ENCODE measurements around the gene RBMS2.

RBMS2 gene

GRCh38 chr12:56589783-56590182, 68.2 kb downstream of the RBMS2 start:
- no peak for DNase-seq

DNA sequence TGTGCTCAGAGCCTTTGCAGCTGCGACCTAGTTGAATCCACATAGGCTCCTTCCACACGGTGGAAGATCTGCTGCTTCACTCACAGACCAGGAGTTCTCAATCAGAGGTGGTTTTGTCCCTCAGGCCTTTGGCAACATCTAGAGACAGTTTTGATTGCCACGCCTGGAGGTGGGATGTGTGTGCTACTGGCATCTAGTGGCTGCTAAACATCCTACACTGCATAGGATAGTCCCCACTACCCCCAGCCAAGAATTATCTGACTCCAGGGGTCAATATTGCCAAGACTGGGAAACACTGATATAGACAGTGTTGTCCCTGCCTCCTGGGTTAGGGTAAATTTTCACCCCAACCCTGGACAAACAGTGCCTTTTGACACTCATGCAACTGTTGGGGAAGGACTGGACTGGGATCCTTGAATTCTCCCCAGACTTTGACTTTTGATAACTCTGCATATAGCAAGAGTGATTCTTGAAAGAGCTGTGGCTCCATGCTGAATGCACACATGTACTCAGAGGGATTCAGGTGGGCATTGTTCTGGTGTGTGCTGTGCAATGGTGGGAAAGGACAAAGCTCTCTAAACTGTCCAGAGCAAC, 68.7 kb downstream of the RBMS2 start:
- DNase-seq, result no peak

GRCh38 chr12:56591126-56591525, 69.5 kb downstream of the RBMS2 start:
- DNase-seq, result no peak

DNA sequence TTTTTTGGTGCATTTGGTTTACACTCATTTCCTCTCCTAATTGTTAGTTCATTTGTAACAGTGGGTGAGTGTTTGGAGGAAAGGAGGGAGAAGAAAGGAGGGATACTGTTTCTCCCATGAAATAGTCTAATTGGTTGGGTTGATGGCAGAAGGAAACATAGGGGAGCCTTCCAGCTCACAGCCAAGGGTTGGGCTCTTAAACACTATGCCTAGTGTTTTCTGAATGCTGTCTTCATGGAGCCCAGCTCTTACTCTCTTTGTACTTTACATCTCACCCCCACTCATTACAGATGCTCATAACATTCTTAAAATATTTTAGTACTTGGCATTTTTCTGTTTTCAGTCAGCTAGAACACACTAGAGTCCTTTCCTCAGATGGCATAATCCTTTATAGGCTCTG, 70.3 kb downstream of the RBMS2 start:
- DNase-seq, result no peak

GRCh38 chr12:56593909-56594621, 72.4 kb downstream of the RBMS2 start:
- no peak for DNase-seq

DNA sequence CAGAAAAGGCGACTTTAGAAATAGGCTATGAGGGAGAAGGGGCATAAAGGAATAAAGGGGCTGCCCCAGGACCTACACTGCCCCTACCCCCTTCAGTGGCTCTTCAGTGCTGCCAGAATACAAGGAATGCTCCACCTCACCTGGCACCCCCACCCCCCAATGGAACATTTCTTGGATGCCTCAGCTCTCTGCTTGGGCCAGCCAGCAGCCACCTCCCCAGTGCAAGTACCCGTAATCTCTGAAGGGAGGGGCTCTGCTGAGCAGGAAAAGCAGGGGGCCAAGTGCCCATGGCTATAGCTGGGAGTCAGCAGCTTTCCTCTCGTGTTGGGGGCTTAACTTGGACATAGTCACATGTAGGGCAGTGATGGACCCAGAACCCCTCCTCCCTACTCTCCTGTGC, 75.2 kb downstream of the RBMS2 start:
- no peak for DNase-seq

GRCh38 chr12:56599041-56599440, 77.4 kb downstream of the RBMS2 start:
- DNase-seq, result no peak

- no peak for DNase-seq
Measured at GRCh38 chr12:56599797-56600196, 78.2 kb downstream of the RBMS2 start.

- DNase-seq, result no peak
Measured at GRCh38 chr12:56600753-56601152, 79.1 kb downstream of the RBMS2 start.

GRCh38 chr12:56601503-56601902, 79.9 kb downstream of the RBMS2 start:
- DNase-seq, result no peak

- DNase-seq, result no peak
Measured at GRCh38 chr12:56602239-56602638, 80.6 kb downstream of the RBMS2 start.

DNA sequence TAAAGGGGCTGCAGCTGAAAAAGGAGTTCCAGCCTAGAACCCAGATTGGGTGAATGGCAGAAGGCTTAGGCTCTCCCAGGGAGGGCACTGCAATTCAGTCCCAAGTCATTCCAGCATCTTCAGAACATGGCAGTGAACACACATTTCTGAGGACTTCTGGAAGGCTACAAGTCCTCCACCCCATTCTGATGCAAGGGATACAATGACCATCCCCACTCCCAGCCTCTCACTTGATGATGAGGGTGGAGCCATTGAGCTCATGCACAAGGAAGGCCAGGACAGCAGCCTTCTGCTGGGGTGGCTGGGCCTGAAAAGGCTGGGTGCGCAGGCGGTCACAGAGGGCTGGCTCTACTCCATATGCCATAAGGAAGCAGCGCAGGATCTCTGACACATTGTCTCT, 82.7 kb downstream of the RBMS2 start:
- no peak for DNase-seq

DNA sequence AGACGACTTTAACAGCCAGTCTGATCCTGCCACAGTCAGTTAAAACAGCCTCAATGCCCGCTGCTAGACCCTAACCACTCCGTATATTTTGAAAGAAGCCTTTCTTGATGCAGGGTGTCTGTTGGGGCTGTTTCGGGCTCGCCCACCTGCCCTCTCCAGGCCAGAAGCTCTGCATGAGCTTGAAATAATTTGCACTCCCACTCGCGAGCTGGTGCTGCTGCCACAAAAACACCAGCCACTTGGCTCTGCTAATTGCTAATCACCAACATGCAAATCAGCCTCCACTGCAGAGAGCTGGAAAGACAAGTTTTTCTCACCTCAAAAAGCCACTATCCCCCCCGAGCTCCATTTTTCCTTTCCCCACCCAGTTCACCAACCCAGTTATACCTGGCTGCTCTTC, 93.0 kb downstream of the RBMS2 start:
- no peak for DNase-seq

- no peak for DNase-seq
Measured at GRCh38 chr12:56616244-56616643, 94.6 kb downstream of the RBMS2 start.

DNA sequence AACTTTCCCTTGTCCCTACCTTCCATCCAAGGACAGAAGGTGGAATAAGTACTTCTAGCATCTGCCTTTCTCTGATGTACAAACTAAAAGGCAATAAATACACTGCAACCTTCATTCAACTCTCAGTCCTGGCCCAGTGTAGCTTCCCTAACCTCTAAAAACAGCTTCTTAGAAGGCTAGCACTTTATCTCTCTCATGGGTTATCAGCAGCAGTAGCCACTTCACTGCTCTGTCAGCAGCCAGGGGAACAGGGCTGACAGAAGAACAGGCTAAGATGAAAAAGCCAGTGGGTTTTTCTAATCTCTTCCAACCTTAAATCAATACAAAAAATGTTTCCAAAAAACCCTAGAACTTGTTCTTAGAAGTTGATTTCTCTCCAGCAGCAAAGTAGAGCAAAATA, 95.3 kb downstream of the RBMS2 start:
- no peak for DNase-seq

DNA sequence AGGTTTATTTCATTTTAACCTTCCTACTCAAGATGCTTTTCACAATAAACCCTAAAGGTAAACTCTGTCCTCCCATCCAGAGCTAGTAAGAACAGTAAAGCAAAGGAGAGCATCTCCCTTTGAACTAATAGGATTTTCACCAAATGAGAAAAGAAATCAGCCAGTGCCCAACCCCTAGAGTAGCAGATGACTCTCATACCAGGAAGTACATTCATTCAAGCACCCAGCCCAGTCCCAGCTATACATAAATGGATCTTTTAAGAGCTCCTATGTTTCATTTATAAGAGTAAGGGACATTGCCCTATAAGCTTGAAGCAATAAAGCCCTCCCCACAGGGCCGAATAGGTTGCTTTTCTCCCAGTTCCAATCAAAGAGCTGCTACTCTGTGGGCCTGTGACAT, 100.9 kb downstream of the RBMS2 start:
- no peak for DNase-seq

DNA sequence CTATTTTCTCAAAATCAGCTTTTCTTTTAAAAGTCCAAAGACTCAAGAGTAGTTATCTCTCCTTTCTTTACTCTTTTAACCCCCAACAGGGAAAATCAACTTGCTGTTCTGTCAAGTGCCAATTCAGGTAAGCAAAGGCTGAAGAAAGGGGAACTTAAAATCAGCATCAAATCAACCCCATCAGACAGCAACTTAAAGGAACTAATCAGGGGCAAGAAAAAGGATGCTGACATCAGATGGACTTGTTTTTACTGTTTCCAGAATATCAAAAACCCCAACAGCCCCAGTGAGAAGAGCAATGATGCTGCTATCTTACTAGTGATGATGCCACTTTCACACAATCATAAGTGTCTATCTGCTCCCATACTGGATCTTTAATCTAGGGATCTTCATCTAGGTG, 105.1 kb downstream of the RBMS2 start:
- DNase-seq, result no peak

- no peak for DNase-seq
Measured at GRCh38 chr12:56628671-56629458, 107.2 kb downstream of the RBMS2 start.

- DNase-seq, result no peak
Measured at GRCh38 chr12:56629459-56630179, 108.0 kb downstream of the RBMS2 start.

DNA sequence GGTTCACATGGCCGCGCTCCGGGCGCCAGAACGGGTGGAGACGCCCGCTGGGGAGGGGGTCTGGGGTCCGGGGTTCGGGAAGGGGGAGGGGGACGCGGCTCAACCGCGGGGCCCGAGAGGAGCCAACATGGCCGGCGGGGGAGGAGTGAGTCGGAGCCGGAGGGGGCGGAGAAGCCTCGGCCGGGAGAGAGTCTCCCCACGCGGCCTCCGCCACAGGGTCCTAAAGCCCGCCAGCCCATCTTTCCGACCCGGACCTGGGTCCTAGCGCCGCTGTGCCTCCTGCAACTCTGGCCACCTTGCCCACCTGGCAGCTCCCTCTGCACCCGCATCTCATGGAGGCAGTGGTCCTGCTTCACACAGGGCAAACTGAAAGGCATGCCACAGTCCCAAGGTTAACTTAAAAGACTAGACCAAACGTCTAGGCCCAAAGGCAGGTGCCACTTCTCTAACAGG, 108.6 kb downstream of the RBMS2 start, which contains the start of gene BAZ2A:
Gene BAZ2A, minus strand, starts transcription at position 147 of the 453 bp plus-strand sequence. CDS start 12,796 bp downstream, outside the sequence.
- DNase-seq, result peak; percentile 35

DNA sequence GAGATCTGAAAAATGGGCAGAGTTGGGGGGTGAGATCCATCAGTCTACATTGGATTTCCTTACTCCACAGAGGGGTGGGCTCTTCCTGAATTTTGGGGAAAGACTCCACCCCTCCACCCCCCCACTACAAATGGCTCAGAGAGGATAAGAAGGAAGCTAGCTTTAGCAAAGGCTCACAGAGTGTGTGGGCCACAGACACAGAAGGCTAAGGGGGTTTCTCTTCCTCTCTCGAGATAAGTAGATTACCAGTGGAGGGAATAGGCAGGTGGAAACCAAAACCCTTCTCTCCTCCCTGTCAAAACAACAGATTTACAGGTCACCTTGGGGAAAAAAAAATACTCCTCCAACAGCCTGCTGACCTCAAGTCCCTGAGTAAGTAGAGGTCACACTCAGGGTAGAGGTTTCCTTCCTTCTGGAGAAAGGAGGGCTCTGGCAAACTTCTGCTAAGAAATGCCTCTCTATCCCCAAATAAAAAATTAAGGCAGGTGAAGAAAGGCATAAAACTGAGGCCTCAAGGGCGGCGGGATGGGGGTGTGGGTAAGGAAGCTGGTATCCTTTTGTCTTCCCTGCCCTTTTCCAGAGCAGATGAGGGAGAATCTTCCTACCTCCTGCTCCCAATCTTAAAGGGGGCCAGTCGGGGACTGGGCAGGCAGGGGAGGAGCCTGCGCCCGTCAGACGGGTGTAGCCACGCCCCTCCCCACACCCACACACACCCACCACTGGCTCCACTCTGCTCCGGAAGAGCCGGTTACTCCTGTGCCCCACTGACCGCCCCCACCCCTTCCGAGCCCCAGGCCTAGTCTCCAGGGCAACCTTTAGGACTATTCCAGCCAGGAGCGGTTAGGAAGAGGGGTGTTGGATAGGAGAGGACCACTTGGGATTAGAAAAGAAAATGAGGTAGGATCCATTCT, 110.4 kb downstream of the RBMS2 start:
- DNase-seq, result no peak

All from DMS 273 treated with DMSO at 0.1 percent for 48 hours (cell line).